Adrenal gland (tissue), 12 donors: ENCODE results near the gene COA1. TPM values are rescaled to one million over a fixed set of nuclear protein-coding genes. Genes with fewer than 3 reads are reported as not detected.
A peak's percentile ranks its signal among the peaks of the same experiment; 100 is the strongest.

ENCODE experiments used
- DNase-seq, 7 donors: peaks; one replicate each; pipeline ENCODE4 v3.0.0-alpha.2; 2019 to 2020
- H3K27ac ChIP-seq, 5 donors: fragments of 200-600 bp; sonication (generic) in 4 of 5; 1 replicate in 3 of 5; 2 replicates in 2 of 5; pipeline versions ENCODE4 v1.5.1 to v1.8.0; 2016 to 2020; ENCODE audit warnings: mild to moderate bottlenecking in 1 of 5
- H3K27me3 ChIP-seq: fragments of 200-600 bp; 2 replicates; pipeline ENCODE4 v1.8.0; 2021
- H3K36me3 ChIP-seq, 2 donors: fragments of 200-600 bp; replicated peaks in 1 of 2; 1 replicate in 1 of 2; 2 replicates in 1 of 2; pipeline versions ENCODE4 v1.5.1 to v1.8.0; 2018 to 2022
- H3K4me1 ChIP-seq, 2 donors: fragments of 200-600 bp; replicated peaks in 1 of 2; 1 replicate in 1 of 2; 2 replicates in 1 of 2; pipeline versions ENCODE4 v1.5.1 to v1.8.0; 2018 to 2021
- H3K4me3 ChIP-seq, 4 donors: fragments of 200-600 bp; sonication (generic) in 3 of 4; one replicate each; pipeline ENCODE4 v1.5.1; 2016 to 2018
- H3K9me3 ChIP-seq, 3 donors: fragments of 200-600 bp; sonication (generic) in 1 of 3; replicated peaks in 1 of 3; 1 replicate in 2 of 3; 2 replicates in 1 of 3; pipeline versions ENCODE4 v1.5.1 to v1.8.0; 2016 to 2021
- CTCF ChIP-seq, 6 experiments: fragments of 450-650 bp in 4 of 6; fragments of 200-600 bp in 2 of 6; sonication (generic) in 1 of 6; IDR thresholded peaks; 1 replicate in 5 of 6; 2 replicates in 1 of 6; pipeline versions ENCODE4 v1.5.1 to v1.8.0; 2016 to 2021; ENCODE audit warnings: antibody characterized with exemption in 6 of 6, mild to moderate bottlenecking in 2 of 6, moderate library complexity in 1 of 6
- POLR2A ChIP-seq, 2 donors: fragments of 450-650 bp; IDR thresholded peaks; one replicate each; pipeline ENCODE4 v1.6.1; 2017; ENCODE audit warnings: antibody characterized with exemption in 2 of 2, mild to moderate bottlenecking in 2 of 2, moderate library complexity in 1 of 2
- WGBS, 4 donors: extraction: QIAGEN DNeasy Blood & Tissue Kit in 2 of 4; methylation state at CpG; one replicate each; pipeline versions ENCODE4 v1.1.5 to v1.1.7; 2013 to 2017; 5-methylcytosine and 5-hydroxymethylcytosine counted together
- intact Hi-C, 2 donors: fragments of 100-400 bp; cut with DNase I; formaldehyde crosslinking; loops; one replicate each; pipeline versions ENCODE4 v1.14.1 to v1.15.0; 2022 to 2023
- polyA plus RNA-seq, 3 donors: library from polyadenylated mRNA; stranded (reverse); fragments of 200-250 nt in 2 of 3; fragments of 350-450 nt in 1 of 3; fragmentation: Illumina TruSeq in 1 of 3; extraction: RNeasy Lipid Tissue Mini Kit (QIAGEN cat#74804) in 1 of 3; gene quantifications; one replicate each; pipeline ENCODE4 v1.2.3, GENCODE V29; 2013 to 2014
- total RNA-seq, 9 donors: library from RNA; depleted of rRNA in 4 of 9; stranded (reverse); fragments of >200 nt in 4 of 9; fragments of 120-200 nt in 1 of 9; fragmentation: NEBNext Ultra II Directional in 1 of 9; extraction: Animal tissue kit (Norgen Biotek cat#: 25700) in 1 of 9; gene quantifications; one replicate each; pipeline versions ENCODE4 v1.1.0 to v1.2.4, GENCODE V29; 2013 to 2023
- donor health status: healthy with polysubstance abuse.
- donor health status: Bipolar disorder and iron deficiency.
- donor health status: DM: yes; HTN: yes; CAD: no.
- donor health status: DM: no; HTN: no; CAD: no.
- donor health status: DM: no; HTN: no; CAD: no.
- donor health status: DM: yes; HTN: yes; CAD: no.

COA1 gene
- total and polyA plus RNA-seq, 12 donors: 19.0 to 60.0 (median 40.2) TPM

GRCh38 chr7:43671521-43671920 lies 57.8 kb downstream of the COA1 start:
- DNase-seq: no peak
- Histone ChIP-seq H3K4me1 (peaks cover 0 to 30% of the 10 kb centered on the region in 2 donors), H3K4me3 (no peak overlapping the region), H3K9me3 (peaks cover 0 to 5% (median 0%) of the 10 kb centered on the region in 3 donors), H3K27me3 (no peaks in the 10 kb centered on the region), H3K36me3 (no peaks in the 10 kb centered on the region), H3K27ac (no peak overlapping the region)
- TF ChIP-seq POLR2A (IDR thresholded peaks at IDR 0.05) (no peak), CTCF (IDR thresholded peaks at IDR 0.05) (no peak)
- WGBS, 4 donors: 59 to 67% (median 65%) methylated on average over 4 of the region's 4 CpGs
- intact Hi-C loops: no loop called here

GRCh38 chr7:43669286-43670081 lies 59.8 kb downstream of the COA1 start:
- no peak for TF ChIP-seq POLR2A (IDR thresholded peaks at IDR 0.05)
- no peak for TF ChIP-seq CTCF (IDR thresholded peaks at IDR 0.05)
- Histone ChIP-seq H3K36me3 (no peaks in the 10 kb centered on the region), H3K27ac (peak overlapping the region in 1 of 5 donors; percentile 10), H3K4me1 (peaks cover 0 to 25% of the 10 kb centered on the region in 2 donors), H3K27me3 (no peaks in the 10 kb centered on the region), H3K4me3 (no peak overlapping the region), H3K9me3 (peaks cover 0 to 5% (median 0%) of the 10 kb centered on the region in 3 donors)
- WGBS, 4 donors: 73 to 79% (median 77%) methylated on average over 15 of the region's 15 CpGs
- DNase-seq: no peak
- intact Hi-C loops: no loop called here

- Histone ChIP-seq H3K36me3 (no peaks in the 10 kb centered on the region), H3K27ac (no peak overlapping the region), H3K27me3 (no peaks in the 10 kb centered on the region), H3K9me3 (peaks cover 0 to 5% (median 0%) of the 10 kb centered on the region in 3 donors), H3K4me1 (peaks cover 0 to 18% of the 10 kb centered on the region in 2 donors), H3K4me3 (no peak overlapping the region)
- no peak for DNase-seq
- intact Hi-C loops: no loop called here
- 88 to 100% (median 98%) methylated on average over 1 of the region's 1 CpG for WGBS, 4 donors
- TF ChIP-seq POLR2A (IDR thresholded peaks at IDR 0.05): no peak
- TF ChIP-seq CTCF (IDR thresholded peaks at IDR 0.05): no peak
Measured at GRCh38 chr7:43668035-43668434, 61.3 kb downstream of the COA1 start.

- intact Hi-C loops: no loop called here
- DNase-seq: no peak
Measured at GRCh38 chr7:43666938-43667337, 62.4 kb downstream of the COA1 start.

More at GRCh38 chr7:43666938-43667337, 62.4 kb downstream of the COA1 start:
- TF ChIP-seq CTCF (IDR thresholded peaks at IDR 0.05) (no peak), POLR2A (IDR thresholded peaks at IDR 0.05) (no peak)
- Histone ChIP-seq H3K27me3 (no peaks in the 10 kb centered on the region), H3K4me3 (no peak overlapping the region), H3K36me3 (no peaks in the 10 kb centered on the region), H3K4me1 (peaks cover 0 to 19% of the 10 kb centered on the region in 2 donors), H3K9me3 (peaks cover 0 to 5% (median 0%) of the 10 kb centered on the region in 3 donors), H3K27ac (no peak overlapping the region)
